Measurements from ENCODE around the gene FAM237A.

FAM237A gene

DNA sequence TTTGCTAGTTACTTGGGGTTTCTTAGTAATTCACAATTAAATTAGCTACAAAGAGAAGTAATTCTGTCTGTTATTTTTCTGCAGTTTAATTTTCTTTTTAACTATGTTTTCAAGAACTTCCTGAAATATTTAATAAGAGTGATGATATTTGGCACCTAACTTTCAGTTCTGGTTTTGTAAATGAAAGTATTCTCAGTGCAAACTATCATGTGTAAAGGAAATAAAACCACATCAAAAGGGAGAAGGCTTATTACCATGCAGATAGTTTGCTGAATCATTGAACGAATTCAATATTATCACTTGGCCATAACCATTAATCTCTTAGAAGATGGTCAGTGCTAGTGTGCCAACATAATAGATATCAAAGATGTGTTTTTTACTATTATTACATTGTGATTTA, 46.7 kb downstream of the FAM237A start:
- no peak for DNase-seq (ENCODE audit: low read depth in 2 of 2)

DNA sequence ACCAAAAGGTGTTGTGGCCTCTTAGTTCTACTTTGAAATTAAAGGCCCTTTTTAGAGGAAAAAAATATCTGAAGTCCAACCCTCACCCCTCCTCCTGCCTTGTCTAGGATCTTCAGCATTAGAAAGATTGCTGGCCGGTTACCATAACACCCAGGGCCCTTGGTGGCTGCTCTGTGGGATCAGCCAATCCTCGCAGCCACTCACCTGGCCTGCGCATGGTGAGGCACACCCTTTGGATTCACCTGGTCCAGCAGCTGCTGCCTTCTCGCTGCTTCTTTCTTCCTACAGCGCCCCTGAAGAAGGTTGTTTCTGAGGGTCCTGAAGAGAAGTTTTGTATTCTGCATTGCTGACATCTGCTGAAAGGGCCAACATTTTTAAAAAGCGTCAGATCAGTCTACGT, 50.7 kb downstream of the FAM237A start:
- no peak for DNase-seq (ENCODE audit: low read depth in 2 of 2)

DNA sequence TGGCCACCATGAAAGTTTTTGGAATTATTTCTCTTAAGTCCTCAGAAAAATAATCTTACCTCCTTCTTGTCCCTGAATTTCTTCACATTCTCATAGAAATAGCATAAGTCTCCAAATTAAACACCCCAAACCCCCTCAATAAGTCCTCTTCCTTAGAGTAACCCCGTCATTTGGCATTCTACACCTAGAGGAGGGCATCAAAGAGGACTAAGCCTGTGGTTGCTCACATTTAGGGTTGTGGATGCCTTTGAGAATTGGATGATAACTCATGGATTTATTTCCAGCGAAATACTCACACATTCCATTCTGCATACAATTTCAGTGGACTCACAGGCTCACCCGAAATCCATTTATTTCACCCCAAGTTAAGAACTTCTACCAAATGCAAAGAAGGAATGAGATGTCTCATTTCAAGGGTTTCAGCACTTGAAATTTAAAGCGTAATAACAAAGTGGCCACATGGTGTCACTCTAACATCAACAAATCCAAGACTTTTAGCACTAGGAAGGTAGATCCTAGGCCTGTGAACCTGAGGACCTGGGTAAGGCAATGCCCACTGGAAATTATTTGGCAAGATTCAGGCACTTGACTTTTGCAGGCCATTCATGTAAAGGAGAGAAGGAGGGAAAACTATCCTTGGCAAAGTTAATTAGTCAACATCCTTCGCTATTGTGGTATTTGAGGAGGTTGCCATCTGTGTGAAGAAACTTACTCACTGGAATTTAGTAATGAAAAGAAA, 51.3 kb downstream of the FAM237A start:
- DNase-seq (ENCODE audit: low read depth in 2 of 2) = peak in 1 of 2 donors; percentile 22

DNA sequence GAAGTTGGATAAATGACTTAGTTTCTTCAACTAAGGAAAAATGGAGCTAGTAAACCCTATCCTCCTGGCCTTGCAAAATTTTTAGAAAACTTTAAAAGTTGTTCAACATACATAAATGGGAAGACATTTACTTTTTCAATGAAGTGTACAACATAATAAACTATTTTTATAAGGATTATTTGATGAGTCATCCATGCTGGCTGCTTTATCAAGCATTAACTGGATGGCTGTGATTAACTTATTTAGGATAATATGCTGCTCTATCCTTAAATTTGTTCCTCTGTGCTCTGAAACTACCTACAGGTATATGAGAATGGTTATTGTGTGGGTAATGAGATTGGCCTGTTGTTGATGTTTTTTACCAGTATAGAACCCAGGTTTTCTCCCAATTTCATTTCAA, 54.6 kb downstream of the FAM237A start:
- DNase-seq (ENCODE audit: low read depth in 2 of 2) = no peak

DNA sequence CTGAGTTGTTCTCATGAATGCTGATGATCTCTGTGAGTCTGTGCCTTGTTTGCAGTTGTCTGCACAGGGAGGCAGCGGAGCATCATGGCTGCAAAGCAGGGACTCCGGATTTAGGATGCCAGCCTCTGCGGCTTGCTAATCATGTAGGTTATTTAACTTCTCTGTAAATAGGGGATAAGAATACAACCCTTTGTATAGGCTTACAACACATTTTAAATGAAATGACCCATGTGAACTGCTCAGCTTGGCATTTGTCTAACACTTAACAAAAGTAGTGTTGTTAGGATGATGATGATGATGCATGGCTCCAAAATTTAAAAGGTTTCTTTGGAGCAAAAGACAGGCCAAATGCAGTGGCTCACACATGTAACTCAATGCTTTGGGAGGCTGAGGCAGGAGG, 56.5 kb downstream of the FAM237A start:
- no peak for DNase-seq (ENCODE audit: low read depth in 2 of 2)

Measured in stimulated activated CD4-positive, alpha-beta T cell treated with anti-CD3 and anti-CD28 coated beads, Interleukin-15, amount 100 ng/mL, for 48 hours (primary cell).